Measurements from ENCODE around the gene DCHS1. TPM values are rescaled to one million over a fixed set of nuclear protein-coding genes. Genes with fewer than 3 reads are reported as not detected.

Gene DCHS1
- total RNA-seq, 1 experiment from 2014 or later: 5.4 TPM

DNA sequence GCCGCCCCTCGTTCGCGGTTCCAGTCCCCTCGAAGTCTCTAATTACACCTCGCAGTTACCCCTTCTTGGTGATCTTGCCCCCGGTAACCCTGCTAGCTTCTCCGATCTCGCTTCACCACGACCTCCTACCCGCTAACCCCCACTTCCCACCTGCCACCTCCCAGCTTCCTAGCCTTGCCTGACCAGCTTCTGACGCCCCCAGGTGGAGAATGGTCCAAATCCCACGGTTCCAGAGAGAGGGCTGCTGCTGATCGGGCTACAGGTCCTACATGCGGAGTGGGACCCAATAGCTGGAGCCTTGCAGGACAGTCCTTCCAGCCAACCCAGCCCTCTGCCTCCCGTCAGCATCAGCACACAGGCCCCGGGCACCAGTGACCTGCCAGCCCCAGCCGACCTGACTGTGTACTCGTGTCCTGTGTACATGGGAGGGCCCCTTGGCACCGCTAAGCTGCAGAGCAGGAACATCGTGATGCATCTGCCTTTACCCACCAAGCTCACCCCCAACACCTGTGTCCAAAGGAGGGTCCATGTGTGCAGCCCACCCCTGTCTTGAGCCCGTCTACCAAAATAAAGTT is 84.1 kb downstream of the DCHS1 start:
- DNase-seq: no peak
- no peak overlapping the region for H3K4me3 ChIP-seq

More for the DNA sequence above, 84.1 kb downstream of the DCHS1 start:
- H3K27me3 ChIP-seq: no peaks in the 10 kb centered on the region
- H3K9me3 ChIP-seq: no peaks in the 10 kb centered on the region
- peaks cover 3% of the 10 kb centered on the region for H3K36me3 ChIP-seq

Other genes starting within 250 kb of the DCHS1 start
- gene APBB1, start 236.7 kb downstream of the DCHS1 start, total RNA-seq (2014; rRNA removed; shearing (Covaris generic); ENCODE audit: low replicate concordance): 7.2 and 21.1 TPM in 2 replicates
- 0.20 TPM in 1 of 2 replicates, not detected in the other for gene HPX, start 214.8 kb downstream of the DCHS1 start, total RNA-seq (2014; rRNA removed; shearing (Covaris generic); ENCODE audit: low replicate concordance)
- gene TRIM3, start 181.9 kb downstream of the DCHS1 start, total RNA-seq (2014; rRNA removed; shearing (Covaris generic); ENCODE audit: low replicate concordance): 12.8 and 19.8 TPM in 2 replicates
- 40.8 and 53.9 TPM in 2 replicates for gene ARFIP2, start 174.5 kb downstream of the DCHS1 start, total RNA-seq (2014; rRNA removed; shearing (Covaris generic); ENCODE audit: low replicate concordance)
- gene TIMM10B, start 174.3 kb downstream of the DCHS1 start, total RNA-seq (2014; rRNA removed; shearing (Covaris generic); ENCODE audit: low replicate concordance): 28.5 and 34.4 TPM in 2 replicates
- gene DNHD1, start 158.5 kb downstream of the DCHS1 start, total RNA-seq (2014; rRNA removed; shearing (Covaris generic); ENCODE audit: low replicate concordance): 5.1 and 9.1 TPM in 2 replicates
- 21.1 and 32.9 TPM in 2 replicates for gene RRP8, start 52.2 kb downstream of the DCHS1 start, total RNA-seq (2014; rRNA removed; shearing (Covaris generic); ENCODE audit: low replicate concordance)
- 92.9 and 136 TPM in 2 replicates for gene ILK, start 52.0 kb downstream of the DCHS1 start, total RNA-seq (2014; rRNA removed; shearing (Covaris generic); ENCODE audit: low replicate concordance)
- 59.5 and 111 TPM in 2 replicates for gene TAF10, start 43.6 kb downstream of the DCHS1 start, total RNA-seq (2014; rRNA removed; shearing (Covaris generic); ENCODE audit: low replicate concordance)
- 2.5 and 15.2 TPM in 2 replicates for gene TPP1, start 36.4 kb downstream of the DCHS1 start, total RNA-seq (2014; rRNA removed; shearing (Covaris generic); ENCODE audit: low replicate concordance)
- gene MRPL17, start 27.5 kb upstream of the DCHS1 start, total RNA-seq (2014; rRNA removed; shearing (Covaris generic); ENCODE audit: low replicate concordance): 77.2 and 1,705 TPM in 2 replicates
- gene OR2AG2, start 116.2 kb upstream of the DCHS1 start, total RNA-seq (2014; rRNA removed; shearing (Covaris generic); ENCODE audit: low replicate concordance): 0.33 TPM in 1 of 2 replicates, not detected in the other
- gene OR2AG1, start 127.2 kb upstream of the DCHS1 start, total RNA-seq (2014; rRNA removed; shearing (Covaris generic); ENCODE audit: low replicate concordance): not detected in 2 replicates
- gene OR6A2, start 143.9 kb upstream of the DCHS1 start, total RNA-seq (2014; rRNA removed; shearing (Covaris generic); ENCODE audit: low replicate concordance): not detected in 2 replicates
- gene OR10A5, start 189.9 kb upstream of the DCHS1 start, total RNA-seq (2014; rRNA removed; shearing (Covaris generic); ENCODE audit: low replicate concordance): not detected in 2 replicates
- not detected in 2 replicates for gene OR10A2, start 207.2 kb upstream of the DCHS1 start, total RNA-seq (2014; rRNA removed; shearing (Covaris generic); ENCODE audit: low replicate concordance)
- not detected in 2 replicates for gene OR10A4, start 220.8 kb upstream of the DCHS1 start, total RNA-seq (2014; rRNA removed; shearing (Covaris generic); ENCODE audit: low replicate concordance)
- not detected in 2 replicates for gene OR2D2, start 236.7 kb upstream of the DCHS1 start, total RNA-seq (2014; rRNA removed; shearing (Covaris generic); ENCODE audit: low replicate concordance)